HepG2 (cell line): Measurements from ENCODE around the gene ZSCAN26. TPM values are rescaled to one million over a fixed set of nuclear protein-coding genes. Genes with fewer than 3 reads are reported as not detected.

ENCODE experiments used
- AGO2 ChIP-seq: fragments of 200-400 bp; formaldehyde crosslinking; optimal IDR thresholded peaks from 2 replicates; pipeline ENCODE3; 2017; ENCODE audit warnings: mild to moderate bottlenecking, low read depth, low read length, moderate library complexity
- CBFB ChIP-seq: sonication (generic); formaldehyde crosslinking; IDR thresholded peaks from 2 replicates; pipeline ENCODE4 v1.4.0; 2020; ENCODE audit warnings: missing genetic modification reagents
- CERS6 ChIP-seq: sonication (generic); formaldehyde crosslinking; IDR thresholded peaks from 2 replicates; pipeline ENCODE4 v1.5.0; 2020; ENCODE audit warnings: missing genetic modification reagents
- FLYWCH1 ChIP-seq: sonication (generic); formaldehyde crosslinking; IDR thresholded peaks from 2 replicates; pipeline ENCODE4 v1.8.1; 2023; ENCODE audit warnings: mild to moderate bottlenecking, missing genetic modification reagents
- HES4 ChIP-seq: sonication (generic); formaldehyde crosslinking; IDR thresholded peaks from 2 replicates; pipeline ENCODE4 v1.9.0; 2021; ENCODE audit warnings: mild to moderate bottlenecking, missing genetic modification reagents, borderline replicate concordance
- KDM5B ChIP-seq: sonication (generic); formaldehyde crosslinking; IDR thresholded peaks from 2 replicates; pipeline ENCODE4 v1.4.0; 2020; ENCODE audit warnings: missing genetic modification reagents, mild to moderate bottlenecking, borderline replicate concordance
- KLF11 ChIP-seq: IDR thresholded peaks from 2 replicates; pipeline ENCODE4 v1.6.1; 2016; ENCODE audit warnings: missing compliant biosample characterization
- MED8 ChIP-seq: sonication (generic); formaldehyde crosslinking; IDR thresholded peaks from 2 replicates; pipeline ENCODE4 v1.8.1; 2023; ENCODE audit warnings: mild to moderate bottlenecking, missing genetic modification reagents; ENCODE audit not compliant: insufficient replicate concordance
- NFKB2 ChIP-seq: sonication (generic); formaldehyde crosslinking; IDR thresholded peaks from 2 replicates; pipeline ENCODE4 v1.4.0; 2020; ENCODE audit warnings: missing genetic modification reagents, borderline replicate concordance
- PHF8 ChIP-seq: sonication (generic); formaldehyde crosslinking; IDR thresholded peaks from 2 replicates; pipeline ENCODE4 v1.5.0; 2020; ENCODE audit warnings: missing genetic modification reagents
- PLRG1 ChIP-seq: fragments of 450-650 bp; conservative IDR thresholded peaks from 2 replicates; pipeline ENCODE4 v1.6.1; 2016
- PPARG ChIP-seq: conservative IDR thresholded peaks from 2 replicates; pipeline ENCODE4 v1.6.1; 2016; ENCODE audit warnings: missing biosample characterization, missing genetic modification reagents
- RNF219 ChIP-seq: sonication (generic); formaldehyde crosslinking; IDR thresholded peaks from 2 replicates; pipeline ENCODE4 v1.5.0; 2020; ENCODE audit warnings: mild to moderate bottlenecking, missing genetic modification reagents
- ZFAT ChIP-seq: sonication (generic); formaldehyde crosslinking; conservative IDR thresholded peaks from 2 replicates; pipeline ENCODE4 v1.8.1; 2023; ENCODE audit warnings: missing genetic modification reagents, inconsistent platforms
- ZNF136 ChIP-seq: sonication (generic); formaldehyde crosslinking; IDR thresholded peaks from 2 replicates; pipeline ENCODE4 v1.8.1; 2022; ENCODE audit warnings: low read depth, mild to moderate bottlenecking, moderate library complexity, missing genetic modification reagents
- ZNF468 ChIP-seq: sonication (generic); formaldehyde crosslinking; IDR thresholded peaks from 2 replicates; pipeline ENCODE4 v1.8.0; 2022; ENCODE audit warnings: mild to moderate bottlenecking, moderate library complexity, missing genetic modification reagents
- ZNF503 ChIP-seq: sonication (generic); formaldehyde crosslinking; IDR thresholded peaks from 2 replicates; pipeline ENCODE4 v1.4.0; 2020; ENCODE audit warnings: missing genetic modification reagents
- ZNF572 ChIP-seq: sonication (generic); formaldehyde crosslinking; IDR thresholded peaks from 2 replicates; pipeline ENCODE4 v1.5.1; 2020; ENCODE audit warnings: mild to moderate bottlenecking, missing genetic modification reagents
- ZNF772 ChIP-seq: sonication (generic); formaldehyde crosslinking; IDR thresholded peaks from 2 replicates; pipeline ENCODE4 v1.5.0; 2020; ENCODE audit warnings: mild to moderate bottlenecking, missing genetic modification reagents
- ZNF782 ChIP-seq: sonication (generic); formaldehyde crosslinking; IDR thresholded peaks from 2 replicates; pipeline ENCODE4 v1.4.0; 2020; ENCODE audit warnings: missing genetic modification reagents, mild to moderate bottlenecking, borderline replicate concordance
- ZNF784 ChIP-seq: sonication (generic); formaldehyde crosslinking; IDR thresholded peaks from 2 replicates; pipeline ENCODE4 v1.5.1; 2020; ENCODE audit warnings: missing genetic modification reagents, mild to moderate bottlenecking, borderline replicate concordance
- ZSCAN9 ChIP-seq: IDR thresholded peaks from 2 replicates; pipeline ENCODE4 v1.6.1; 2016; ENCODE audit warnings: borderline replicate concordance
- polyA plus RNA-seq, 8 experiments: library from polyadenylated mRNA; depleted of rRNA in 3 of 8; stranded (reverse) in 7 of 8; unstranded in 1 of 8; fragments of >200 nt; fragmentation: Illumina TruSeq in 4 of 8; extraction: Trizol in 4 of 8; gene quantifications; 2 replicates each; pipeline versions ENCODE4 v1.2.1 to v1.2.3, GENCODE V29; 2011 to 2016; ENCODE audit warnings: low read depth in 4 of 8, missing spikeins in 1 of 8, mixed read lengths in 1 of 8; ENCODE audit not compliant: insufficient read depth in 1 of 8
- total RNA-seq, 5 experiments: library from RNA; depleted of rRNA; stranded (reverse); fragments of >200 nt; fragmentation: Illumina TruSeq; extraction: Trizol; gene quantifications; 2 replicates each; pipeline ENCODE4 v1.2.3, GENCODE V29; 2016; ENCODE audit warnings: low read depth in 1 of 5
- TF ChIP-seq, protein P1 (sequence below): sonication (generic); formaldehyde crosslinking; IDR thresholded peaks from 2 replicates; pipeline ENCODE4 v1.4.0; 2020; ENCODE audit warnings: missing genetic modification reagents

Gene ZSCAN26
- total and polyA plus RNA-seq, 2 of the 13 experiments (the other 11 are each of a cell fraction or from before 2014, with no cell fraction given), result 12.0 to 15.6 TPM

DNA sequence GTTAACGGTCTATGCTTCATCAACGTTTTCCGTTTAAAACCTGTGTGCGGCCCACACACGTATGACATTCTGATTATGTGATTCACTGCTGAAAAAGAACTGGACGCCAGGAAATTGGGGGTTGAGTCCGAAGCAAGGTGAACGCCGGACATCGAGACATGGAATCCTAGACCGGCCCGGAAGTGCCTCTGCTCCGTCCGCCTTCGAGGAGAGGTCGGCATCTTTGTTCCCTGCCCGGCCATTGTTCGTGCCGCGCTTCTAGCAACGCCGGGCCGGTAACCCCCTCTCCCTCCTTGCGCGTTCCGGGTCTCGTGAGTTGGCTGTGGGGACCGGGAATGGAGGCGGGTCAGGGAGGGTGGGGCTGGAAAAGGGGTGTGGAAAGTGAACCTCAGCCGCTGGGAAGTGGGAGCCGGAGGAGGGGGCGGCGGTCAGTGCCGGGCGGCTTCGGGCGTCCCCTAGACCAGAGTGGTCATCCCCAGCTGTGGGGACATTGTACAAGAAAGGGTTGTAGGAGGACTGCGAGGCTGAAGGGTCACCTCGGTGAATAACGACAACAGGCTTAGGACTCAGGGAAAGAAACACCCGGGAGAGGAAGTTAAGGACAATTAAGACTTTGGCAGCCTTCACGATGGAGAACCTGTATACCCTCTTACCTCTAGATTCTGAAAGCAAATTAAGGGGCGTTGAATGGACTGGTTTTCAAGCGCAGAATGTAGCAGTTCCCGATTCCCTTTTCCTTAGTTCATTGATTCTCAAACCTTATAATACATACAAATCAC lies 41.7 kb upstream of the ZSCAN26 start, which contains the start of gene ZSCAN9 (continued):
- TF ChIP-seq ZNF468, result no peak
- no peak for TF ChIP-seq CERS6 (CRISPR knock-in tag)
- TF ChIP-seq FLYWCH1, result no peak
- TF ChIP-seq PLRG1, result no peak
- TF ChIP-seq PHF8 (CRISPR knock-in tag), result peak; percentile 95
- TF ChIP-seq RNF219, result no peak
- no peak; the same call in 1 of the 2 replicates for TF ChIP-seq HES4 (CRISPR knock-in tag)
- TF ChIP-seq AGO2, result peak; percentile 48
- TF ChIP-seq ZFAT (CRISPR knock-in tag), result no peak
- TF ChIP-seq PPARG (CRISPR knock-in tag), result 0 out of 2 replicates have a peak, but pooled peaks have one; percentile 20
- no peak for TF ChIP-seq ZNF136 (CRISPR knock-in tag)
- peak; percentile 79 for TF ChIP-seq CBFB (CRISPR knock-in tag)
- no peak; the same call in 1 of the 2 replicates for TF ChIP-seq ZNF503 (CRISPR knock-in tag)
- peak; percentile 79; the same call in 1 of the 2 replicates for TF ChIP-seq ZNF784
- TF ChIP-seq, protein P1, sequence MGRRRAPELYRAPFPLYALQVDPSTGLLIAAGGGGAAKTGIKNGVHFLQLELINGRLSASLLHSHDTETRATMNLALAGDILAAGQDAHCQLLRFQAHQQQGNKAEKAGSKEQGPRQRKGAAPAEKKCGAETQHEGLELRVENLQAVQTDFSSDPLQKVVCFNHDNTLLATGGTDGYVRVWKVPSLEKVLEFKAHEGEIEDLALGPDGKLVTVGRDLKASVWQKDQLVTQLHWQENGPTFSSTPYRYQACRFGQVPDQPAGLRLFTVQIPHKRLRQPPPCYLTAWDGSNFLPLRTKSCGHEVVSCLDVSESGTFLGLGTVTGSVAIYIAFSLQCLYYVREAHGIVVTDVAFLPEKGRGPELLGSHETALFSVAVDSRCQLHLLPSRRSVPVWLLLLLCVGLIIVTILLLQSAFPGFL, result no peak
- TF ChIP-seq ZNF772 (CRISPR knock-in tag), result peak; percentile 81
- peak; percentile 95; the same call in 1 of the 2 replicates for TF ChIP-seq KDM5B
- peak; percentile 59; the same call in 1 of the 2 replicates for TF ChIP-seq ZSCAN9 (CRISPR knock-in tag)
- peak; percentile 97; the same call in 1 of the 2 replicates for TF ChIP-seq ZNF782 (CRISPR knock-in tag)
- peak; percentile 88; the same call in 1 of the 2 replicates for TF ChIP-seq NFKB2 (CRISPR knock-in tag)
- peak; percentile 87 for TF ChIP-seq MED8
- peak; percentile 98 for TF ChIP-seq ZNF572 (CRISPR knock-in tag)
- peak; percentile 68; the same call in 1 of the 2 replicates for TF ChIP-seq KLF11
